GM21390 (cell line): Measurements from ENCODE around the gene DIRAS1.

Experiments used
- ATAC-seq: cut with Tn5 transposase; IDR thresholded peaks from one replicate; pipeline ENCODE4 v1.9.1; 2021; ENCODE audit not compliant: unreplicated experiment

Gene DIRAS1

GRCh38 chr19:2728783-2729387 lies 7.7 kb upstream of the DIRAS1 start:
- no peak for ATAC-seq

GRCh38 chr19:2727640-2727944 lies 6.4 kb upstream of the DIRAS1 start:
- no peak for ATAC-seq

DNA sequence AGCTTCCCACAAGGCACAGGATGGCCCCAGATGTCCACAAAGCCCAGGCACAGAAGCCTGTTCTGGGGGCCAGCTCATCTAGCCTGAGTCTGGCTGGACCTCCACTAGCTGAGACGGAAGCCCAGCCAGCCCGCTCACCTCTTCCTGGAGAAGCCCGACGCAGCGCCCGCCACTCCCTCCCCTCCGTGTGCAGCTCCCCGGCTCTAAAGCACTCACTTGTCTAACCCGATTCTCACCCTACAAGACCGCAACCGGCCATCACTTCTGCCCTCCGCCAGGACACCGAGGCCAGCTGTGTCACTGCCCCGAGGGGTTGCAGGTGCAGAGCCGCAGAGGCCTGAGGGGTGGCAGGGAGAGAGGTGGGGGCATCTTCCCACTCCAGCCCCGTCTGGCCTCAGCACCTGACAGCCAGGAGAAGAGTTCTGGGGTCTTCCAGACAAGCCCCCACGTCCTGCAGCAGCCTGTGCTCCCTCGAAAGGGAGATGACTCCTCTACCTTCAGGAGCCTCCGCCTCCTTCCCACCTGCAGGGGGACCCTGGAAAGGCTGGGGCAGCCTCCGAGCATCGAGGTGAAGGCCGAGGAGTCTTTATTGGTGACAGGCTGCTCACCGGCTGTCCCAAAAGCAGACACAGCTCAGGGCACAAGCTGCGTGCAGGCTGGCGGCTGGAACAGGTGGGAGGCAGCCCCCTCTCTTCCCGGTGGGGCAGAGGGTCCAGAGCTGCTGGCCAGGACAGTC lies 5.9 kb upstream of the DIRAS1 start:
- ATAC-seq, result no peak

GRCh38 chr19:2726160-2726855 lies 5.1 kb upstream of the DIRAS1 start:
- ATAC-seq, result no peak

DNA sequence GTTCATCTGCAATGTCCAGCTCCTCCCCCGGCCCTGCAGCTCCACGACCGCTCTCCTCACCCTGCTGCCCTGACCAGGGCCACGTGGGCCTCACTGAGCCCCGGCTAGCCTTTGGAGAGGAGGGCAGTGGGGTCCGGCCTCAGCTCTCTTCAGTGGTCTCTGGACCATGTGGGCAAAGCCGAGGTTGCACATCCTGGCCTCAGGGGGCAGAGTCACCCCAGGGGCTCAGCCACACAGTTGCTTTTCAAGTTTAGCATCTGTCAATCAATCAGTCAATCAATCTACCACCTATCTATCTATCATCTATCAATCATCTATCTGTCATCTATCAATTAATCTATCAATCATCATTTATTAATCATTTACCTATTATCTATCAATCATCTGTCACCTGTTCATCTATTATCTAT lies 3.0 kb upstream of the DIRAS1 start:
- ATAC-seq, result no peak

GRCh38 chr19:2723747-2724146 lies 2.6 kb upstream of the DIRAS1 start:
- no peak for ATAC-seq

DNA sequence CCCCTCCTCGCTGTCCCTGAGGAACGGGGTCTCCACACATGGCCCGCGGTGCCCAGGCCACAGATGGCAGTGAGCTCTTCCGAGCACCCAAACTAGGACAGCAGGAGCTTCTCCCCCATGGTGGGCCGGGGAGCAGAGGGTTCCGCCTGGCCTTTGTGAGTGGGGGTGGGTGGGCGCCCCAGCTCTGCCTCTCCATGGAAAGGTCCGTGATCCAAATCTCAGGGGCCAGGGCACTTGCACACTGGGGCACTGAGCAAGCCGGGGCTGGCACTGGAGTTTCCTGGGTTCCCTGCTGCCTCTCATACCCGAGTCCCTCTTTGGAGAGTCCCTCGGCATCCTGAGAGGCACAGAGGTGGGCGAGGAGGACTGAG lies 2.2 kb upstream of the DIRAS1 start:
- no peak for ATAC-seq

- ATAC-seq, result no peak
These were observed 1.6 kb upstream of the DIRAS1 start for GRCh38 chr19:2722541-2723344.

DNA sequence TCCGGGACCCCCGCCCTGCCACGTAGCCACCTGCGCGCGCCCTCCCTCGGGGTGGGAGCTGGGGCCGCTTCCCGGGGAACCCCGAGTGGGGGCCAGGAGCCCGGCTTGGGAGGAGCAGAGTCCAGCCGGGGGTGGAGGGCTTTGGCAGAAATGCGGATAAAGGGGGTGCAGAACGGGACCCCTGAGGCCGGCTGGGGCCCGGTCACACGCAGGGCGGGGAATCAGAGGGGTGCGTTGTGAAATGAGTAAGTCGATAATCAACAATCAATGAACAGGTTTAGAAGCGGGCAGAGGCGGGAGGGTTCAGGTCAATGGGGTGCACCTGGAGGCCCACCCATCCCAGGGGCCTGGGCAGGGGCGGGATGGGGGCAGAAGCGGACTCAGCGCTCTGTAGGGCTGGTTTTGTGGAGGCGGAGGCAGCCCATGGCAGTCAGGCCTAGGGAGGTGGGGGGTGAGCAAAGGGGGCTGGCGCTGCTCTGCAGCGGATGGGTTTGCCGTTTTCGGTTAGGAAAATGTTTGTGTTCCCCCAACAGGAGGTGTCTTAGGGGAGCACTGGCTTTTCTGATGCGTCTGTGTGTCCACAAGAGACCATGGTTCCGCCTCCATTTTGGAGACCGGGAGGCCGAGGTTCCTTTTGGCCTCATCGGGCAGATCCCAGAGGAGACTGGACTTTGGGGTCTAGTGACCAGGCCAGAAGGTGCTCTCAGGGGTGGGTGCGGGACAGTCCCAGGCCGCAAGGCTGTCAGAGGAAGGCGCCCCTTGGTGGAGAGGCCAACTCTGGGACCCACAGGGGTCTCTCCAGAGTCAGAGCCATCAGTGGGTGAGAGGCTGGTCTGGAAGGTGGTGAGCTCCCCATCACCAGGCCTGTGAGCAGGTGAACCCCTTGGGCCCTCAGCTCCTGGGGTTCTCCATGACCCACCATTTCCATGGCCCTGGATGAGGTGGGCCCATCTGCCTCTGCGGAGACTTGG lies 683 bp upstream of the DIRAS1 start:
- ATAC-seq, result no peak

DNA sequence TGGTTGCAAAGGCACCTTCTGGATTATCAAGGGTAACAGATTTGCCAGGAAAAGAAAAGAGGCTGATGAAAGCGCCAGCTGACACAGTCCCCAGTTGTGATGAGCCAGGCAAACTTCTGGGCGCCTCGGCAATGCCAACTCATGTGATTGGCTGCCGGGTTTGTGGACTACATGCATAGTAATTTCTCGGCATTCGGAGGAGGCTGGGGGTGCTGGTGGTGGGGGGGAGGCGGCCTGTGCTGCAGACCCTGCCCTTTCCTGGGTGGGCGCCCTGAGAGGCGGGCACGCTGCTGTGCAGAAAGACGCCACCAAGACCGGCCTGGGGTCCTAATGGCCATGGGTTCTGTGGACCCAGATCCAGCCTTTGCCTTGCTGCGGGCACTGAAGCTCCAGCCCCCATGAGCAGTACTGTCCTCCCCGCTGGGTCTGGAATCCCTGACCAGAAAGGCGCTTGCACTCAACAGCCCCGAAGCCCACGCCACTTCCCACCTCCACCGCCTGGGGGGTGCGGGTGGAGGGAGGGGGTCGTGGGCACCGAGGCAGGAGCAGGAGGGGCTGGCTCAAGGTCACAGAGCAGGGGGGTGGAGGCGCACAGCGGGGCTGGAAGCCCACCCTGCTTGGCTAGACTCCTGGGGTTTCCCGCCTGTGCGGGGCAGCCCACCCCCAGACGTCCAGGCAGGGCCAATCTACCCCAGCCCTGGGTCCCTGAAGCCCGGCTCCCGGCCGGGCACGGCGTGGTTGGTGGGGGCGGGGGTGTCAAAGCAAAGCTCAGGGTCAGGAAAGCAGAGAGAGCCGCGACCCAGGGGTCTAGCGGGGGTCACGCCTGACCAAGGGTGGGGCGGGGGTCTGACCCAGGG lies 1.0 kb downstream of the DIRAS1 start:
- no peak for ATAC-seq

- no peak for ATAC-seq
These were observed 1.9 kb downstream of the DIRAS1 start for GRCh38 chr19:2719232-2719735.

DNA sequence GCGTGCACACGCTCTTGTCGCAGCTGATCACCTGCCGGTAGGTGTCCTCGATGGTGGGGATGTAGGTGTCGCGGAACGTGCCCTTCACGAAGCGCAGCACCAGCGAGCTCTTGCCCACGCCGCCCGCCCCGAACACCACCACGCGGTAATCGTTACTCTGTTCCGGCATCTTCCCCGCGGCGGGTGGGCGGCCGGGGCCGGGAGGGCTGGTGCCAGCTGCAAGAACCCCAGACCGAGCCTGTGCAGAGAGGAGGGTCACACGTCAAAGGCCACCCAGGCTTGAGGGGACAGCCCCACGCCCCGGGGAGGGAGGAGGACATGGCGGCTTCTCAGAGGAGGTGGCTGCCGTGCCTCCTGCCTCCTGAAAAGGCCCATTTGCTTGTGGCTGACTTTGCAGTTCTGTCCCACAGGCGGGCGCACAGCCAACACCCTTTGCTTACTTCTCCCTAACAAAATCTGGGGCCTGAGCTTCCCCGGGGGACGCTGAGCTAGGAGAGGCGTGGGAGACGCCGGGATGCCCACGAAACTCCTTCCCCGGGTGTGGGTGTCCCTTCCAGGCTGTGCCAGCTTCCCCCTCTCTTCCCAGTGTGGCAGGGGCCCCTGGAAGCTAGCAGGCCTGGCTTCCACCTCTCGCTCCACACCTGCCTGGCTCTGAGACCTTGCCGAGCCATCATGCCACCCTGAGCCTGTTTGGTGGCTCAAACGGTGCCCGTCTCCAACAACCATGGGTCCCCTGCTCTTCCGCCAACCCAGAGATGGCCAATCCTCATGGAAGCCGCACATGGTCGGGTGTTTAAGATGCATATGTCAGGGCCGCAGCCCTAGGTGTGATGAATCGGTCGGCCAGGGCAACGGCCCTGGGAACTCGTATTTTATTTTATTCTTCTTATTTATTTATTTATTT lies 3.3 kb downstream of the DIRAS1 start:
- ATAC-seq, result no peak

- ATAC-seq, result no peak
These were observed 4.2 kb downstream of the DIRAS1 start for GRCh38 chr19:2716722-2717637.

DNA sequence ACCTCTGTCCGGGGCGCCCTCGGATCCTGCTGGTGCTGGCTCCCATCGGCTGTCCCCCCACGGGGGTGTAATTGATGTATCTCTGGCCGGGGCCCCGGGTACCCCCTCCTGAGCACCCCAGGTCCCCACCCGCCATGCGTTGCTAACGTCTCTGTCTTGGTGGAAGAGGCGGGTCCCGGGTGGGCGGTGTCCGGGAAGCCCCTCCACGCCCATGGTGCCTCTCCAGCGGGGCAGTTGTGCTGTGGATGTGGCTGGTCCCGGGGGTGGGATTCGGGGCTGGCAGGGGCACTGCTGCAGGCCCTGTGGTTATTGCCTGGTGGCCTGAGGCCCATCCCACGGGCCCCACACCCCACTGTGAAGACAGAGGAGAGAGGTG lies 4.9 kb downstream of the DIRAS1 start:
- no peak for ATAC-seq

DNA sequence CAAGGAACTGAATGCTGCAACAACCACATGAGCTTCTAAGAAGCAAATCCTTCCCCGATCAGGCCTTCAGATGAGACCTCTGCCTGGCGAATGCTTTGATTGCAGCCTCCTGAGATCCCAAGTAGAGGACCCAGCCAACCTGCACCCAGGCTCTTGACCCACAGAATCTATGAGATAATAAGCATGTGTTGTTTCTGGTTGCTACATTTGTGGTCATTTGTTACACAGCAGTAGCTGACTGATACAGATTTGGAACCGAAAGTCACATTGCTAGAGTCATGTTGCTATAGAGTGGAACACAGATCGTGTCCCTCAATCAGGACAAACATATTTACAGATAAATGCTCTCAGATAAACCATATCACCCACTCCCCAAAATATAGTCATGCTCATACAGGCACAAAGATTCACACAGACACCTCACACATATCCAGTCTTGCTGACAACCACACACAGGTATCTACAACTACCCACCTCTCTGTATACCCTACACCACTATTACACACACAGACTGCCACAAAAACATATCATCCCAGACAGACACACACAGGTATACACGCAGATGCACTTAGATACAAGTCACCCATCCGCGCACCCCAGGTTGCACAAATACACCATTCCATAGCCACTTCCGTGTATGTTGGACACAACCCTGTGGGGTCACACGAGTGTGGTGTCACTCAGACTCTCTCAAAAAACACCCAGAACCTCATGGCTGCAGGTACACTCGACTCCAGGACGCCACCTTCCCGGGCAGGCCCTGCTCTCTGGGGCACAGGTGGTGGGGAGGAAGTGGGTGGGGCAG lies 5.5 kb downstream of the DIRAS1 start:
- ATAC-seq, result no peak

DNA sequence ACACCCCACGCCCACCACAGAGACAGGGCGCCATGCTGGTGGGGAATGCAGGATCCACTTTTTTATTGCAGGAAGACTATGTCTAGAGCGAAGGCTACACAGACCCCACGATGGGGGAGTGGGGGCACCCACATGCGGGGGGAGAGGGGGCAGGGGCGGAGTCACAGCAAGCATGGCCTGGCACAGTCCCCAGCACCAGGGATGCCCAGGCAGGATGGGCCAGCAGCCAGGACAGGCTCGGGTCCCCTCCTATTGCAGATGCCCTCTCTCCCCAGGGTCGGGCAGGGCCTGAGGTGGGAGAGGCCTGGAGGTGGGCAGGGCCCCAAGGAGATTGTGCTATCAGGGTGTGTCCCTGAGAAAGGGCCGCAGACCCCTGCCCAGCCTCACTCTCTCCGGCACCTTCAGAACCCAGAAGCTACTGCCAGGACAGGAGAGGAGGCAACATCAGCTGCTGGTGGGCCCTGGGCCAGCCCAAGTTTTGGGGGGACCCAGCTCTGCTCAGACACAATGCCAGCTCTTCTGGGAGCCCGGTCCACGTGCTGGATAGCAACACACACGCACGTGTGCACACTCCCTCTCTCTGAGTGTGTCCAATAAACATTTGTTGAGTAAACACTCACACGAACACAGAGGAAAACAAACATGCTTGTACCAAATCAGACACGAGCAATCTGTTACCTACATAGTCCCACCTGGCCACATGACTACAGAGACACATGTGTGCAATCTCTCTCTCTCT lies 6.5 kb downstream of the DIRAS1 start:
- ATAC-seq, result no peak
